ENCODE results near the gene SIRPB2. TPM values are rescaled to one million over a fixed set of nuclear protein-coding genes. Genes with fewer than 3 reads are reported as not detected.

The SIRPB2 gene
- total and polyA plus RNA-seq, 2 experiments from 2014 or later = not detected

GRCh38 chr20:1460275-1460674, 30.9 kb downstream of the SIRPB2 start:
- 96% methylated on average over 2 of the region's 2 CpGs for WGBS (ENCODE audit: low lambda C conversion rate, missing lambda C conversion rate)
- H3K27me3 ChIP-seq = no peaks in the 10 kb centered on the region
- H4K20me1 ChIP-seq (ENCODE audit: insufficient read depth, poor library complexity, severe bottlenecking) = peaks cover 33% of the 10 kb centered on the region
- no peak for DNase-seq (ENCODE audit: low spot score)
- H3K27ac ChIP-seq = no peak overlapping the region
- H3K9me3 ChIP-seq (ENCODE audit: low read depth) = no peaks in the 10 kb centered on the region
- H3K4me2 ChIP-seq = no peak overlapping the region
- H3K4me1 ChIP-seq (ENCODE audit: insufficient read depth) = peaks cover 5% of the 10 kb centered on the region
- no peaks in the 10 kb centered on the region for H3K36me3 ChIP-seq (replicated peaks; ENCODE audit: insufficient read depth, low read depth)
- no peak overlapping the region for H3K4me3 ChIP-seq
- H2AFZ ChIP-seq = no peak overlapping the region
- no peak for TF ChIP-seq EZH2phosphoT487 (IDR thresholded peaks at IDR 0.05; ENCODE audit: low read depth, severe bottlenecking, unreplicated experiment)
- no peak for TF ChIP-seq EZH2 (IDR thresholded peaks at IDR 0.05; ENCODE audit: borderline replicate concordance)
- TF ChIP-seq CTCF (IDR thresholded peaks at IDR 0.05; ENCODE audit: poor library complexity) = no peak
- no peaks in the 10 kb centered on the region for H3K9me2 ChIP-seq (replicated peaks; ENCODE audit: insufficient read depth)
- H3K79me2 ChIP-seq = peaks cover 52% of the 10 kb centered on the region

- Histone ChIP-seq H3K27ac (no peak overlapping the region), H2AFZ (no peak overlapping the region), H3K4me1 (ENCODE audit: insufficient read depth) (no peaks in the 10 kb centered on the region), H3K9me2 (replicated peaks; ENCODE audit: insufficient read depth) (no peaks in the 10 kb centered on the region), H3K9me3 (ENCODE audit: low read depth) (no peaks in the 10 kb centered on the region), H3K4me2 (no peak overlapping the region), H3K4me3 (no peak overlapping the region), H3K36me3 (replicated peaks; ENCODE audit: insufficient read depth, low read depth) (peaks cover 6% of the 10 kb centered on the region), H4K20me1 (ENCODE audit: insufficient read depth, poor library complexity, severe bottlenecking) (peaks cover 18% of the 10 kb centered on the region), H3K79me2 (peaks cover 29% of the 10 kb centered on the region), H3K27me3 (no peaks in the 10 kb centered on the region)
- no peak for TF ChIP-seq EZH2phosphoT487 (IDR thresholded peaks at IDR 0.05; ENCODE audit: low read depth, severe bottlenecking, unreplicated experiment)
- TF ChIP-seq CTCF (IDR thresholded peaks at IDR 0.05; ENCODE audit: poor library complexity) = no peak
- no peak for TF ChIP-seq EZH2 (IDR thresholded peaks at IDR 0.05; ENCODE audit: borderline replicate concordance)
- DNase-seq (ENCODE audit: low spot score) = no peak
- 96% methylated on average over 2 of the region's 2 CpGs for WGBS (ENCODE audit: low lambda C conversion rate, missing lambda C conversion rate)
Measured at GRCh38 chr20:1457992-1458391, 33.2 kb downstream of the SIRPB2 start.

GRCh38 chr20:1456300-1456699, 34.9 kb downstream of the SIRPB2 start:
- H3K4me1 ChIP-seq (ENCODE audit: insufficient read depth) = no peaks in the 10 kb centered on the region
- no peak for DNase-seq (ENCODE audit: low spot score)
- WGBS (ENCODE audit: low lambda C conversion rate, missing lambda C conversion rate) = 85% methylated on average over 5 of the region's 5 CpGs
- no peaks in the 10 kb centered on the region for H3K27me3 ChIP-seq
- H3K79me2 ChIP-seq = peaks cover 13% of the 10 kb centered on the region
- H2AFZ ChIP-seq = no peak overlapping the region
- no peak overlapping the region for H3K27ac ChIP-seq
- peaks cover 1% of the 10 kb centered on the region for H3K9me3 ChIP-seq (ENCODE audit: low read depth)
- peaks cover 9% of the 10 kb centered on the region for H3K36me3 ChIP-seq (replicated peaks; ENCODE audit: insufficient read depth, low read depth)
- no peak overlapping the region for H3K4me3 ChIP-seq
- no peaks in the 10 kb centered on the region for H3K9me2 ChIP-seq (replicated peaks; ENCODE audit: insufficient read depth)
- peaks cover 5% of the 10 kb centered on the region for H4K20me1 ChIP-seq (ENCODE audit: insufficient read depth, poor library complexity, severe bottlenecking)
- no peak overlapping the region for H3K4me2 ChIP-seq
- TF ChIP-seq EZH2phosphoT487 (IDR thresholded peaks at IDR 0.05; ENCODE audit: low read depth, severe bottlenecking, unreplicated experiment) (no peak), CTCF (IDR thresholded peaks at IDR 0.05; ENCODE audit: poor library complexity) (no peak), EZH2 (IDR thresholded peaks at IDR 0.05; ENCODE audit: borderline replicate concordance) (no peak)
